GM21447 (cell line): ENCODE measurements around the gene PSMC5.
"Not testable (repeated sequence)": the region's sequence is repeated elsewhere in the genome, so short reads cannot be mapped to it uniquely, and the experiment has no call there.

Experiments used
- ATAC-seq: cut with Tn5 transposase; IDR thresholded peaks from one replicate; pipeline ENCODE4 v1.9.1; 2021; ENCODE audit not compliant: unreplicated experiment

The PSMC5 gene

DNA sequence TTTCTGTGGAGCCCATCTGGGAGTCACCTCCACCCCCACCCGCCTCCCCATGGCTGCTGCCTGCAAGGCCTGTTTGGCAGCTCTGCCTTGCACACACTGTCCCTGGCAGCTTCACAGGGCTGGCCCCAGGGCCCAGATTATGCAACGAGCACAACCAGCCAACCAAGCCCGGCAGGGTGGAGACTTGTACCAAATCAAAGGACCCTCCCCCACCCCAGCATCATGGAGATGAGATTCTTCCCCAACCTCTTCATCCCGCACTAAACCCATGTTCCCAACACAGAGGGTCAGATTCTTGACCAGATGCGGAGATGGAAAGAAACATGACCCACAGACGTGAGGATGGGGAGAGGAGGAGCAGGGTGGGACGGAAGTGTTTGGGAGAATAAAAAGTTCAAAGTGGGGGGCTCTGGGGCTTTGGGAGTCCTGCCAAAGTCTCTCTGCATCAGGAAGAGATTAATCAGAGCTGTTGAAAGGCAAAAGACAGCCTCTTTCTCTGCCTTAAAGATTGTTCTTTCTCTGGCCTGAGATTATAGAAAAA, 11.5 kb downstream of the PSMC5 start:
- ATAC-seq: no peak

DNA sequence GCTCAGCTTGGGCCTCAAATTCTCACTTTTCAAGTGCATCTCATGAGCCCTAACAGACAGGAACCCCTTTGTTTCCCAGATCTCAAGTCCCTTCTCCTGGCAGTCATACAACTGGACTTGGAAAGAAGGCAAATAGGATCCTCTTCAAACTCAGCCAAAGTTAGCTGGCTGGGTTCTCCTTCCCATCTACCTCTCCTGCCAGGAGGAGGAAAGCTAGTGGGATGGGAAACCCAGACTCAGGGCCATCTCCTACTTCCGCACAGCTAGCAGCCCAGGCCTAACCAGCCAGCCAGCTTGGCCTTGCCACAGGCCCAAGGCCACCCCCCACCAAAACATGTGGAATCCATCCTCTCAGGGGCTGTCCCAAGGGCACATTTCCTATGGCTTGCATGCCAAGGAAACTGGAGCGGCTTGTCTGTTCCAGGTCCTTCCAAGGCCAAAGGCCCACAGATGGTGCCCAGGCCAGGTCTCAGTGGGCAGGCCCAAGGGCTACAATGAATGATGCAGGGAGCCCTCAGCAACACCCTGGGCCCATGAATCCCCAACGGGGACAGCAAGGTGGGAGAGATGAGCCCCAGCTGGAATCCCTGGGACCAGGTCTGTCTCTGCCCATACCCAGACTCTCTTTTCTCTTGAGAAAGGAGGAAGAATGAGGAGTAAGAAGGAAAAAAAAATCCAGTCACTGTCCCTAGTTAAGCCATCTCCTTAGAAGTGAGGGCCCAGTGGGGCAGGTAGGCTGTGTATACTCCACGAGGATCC, 13.5 kb downstream of the PSMC5 start:
- ATAC-seq: no peak

DNA sequence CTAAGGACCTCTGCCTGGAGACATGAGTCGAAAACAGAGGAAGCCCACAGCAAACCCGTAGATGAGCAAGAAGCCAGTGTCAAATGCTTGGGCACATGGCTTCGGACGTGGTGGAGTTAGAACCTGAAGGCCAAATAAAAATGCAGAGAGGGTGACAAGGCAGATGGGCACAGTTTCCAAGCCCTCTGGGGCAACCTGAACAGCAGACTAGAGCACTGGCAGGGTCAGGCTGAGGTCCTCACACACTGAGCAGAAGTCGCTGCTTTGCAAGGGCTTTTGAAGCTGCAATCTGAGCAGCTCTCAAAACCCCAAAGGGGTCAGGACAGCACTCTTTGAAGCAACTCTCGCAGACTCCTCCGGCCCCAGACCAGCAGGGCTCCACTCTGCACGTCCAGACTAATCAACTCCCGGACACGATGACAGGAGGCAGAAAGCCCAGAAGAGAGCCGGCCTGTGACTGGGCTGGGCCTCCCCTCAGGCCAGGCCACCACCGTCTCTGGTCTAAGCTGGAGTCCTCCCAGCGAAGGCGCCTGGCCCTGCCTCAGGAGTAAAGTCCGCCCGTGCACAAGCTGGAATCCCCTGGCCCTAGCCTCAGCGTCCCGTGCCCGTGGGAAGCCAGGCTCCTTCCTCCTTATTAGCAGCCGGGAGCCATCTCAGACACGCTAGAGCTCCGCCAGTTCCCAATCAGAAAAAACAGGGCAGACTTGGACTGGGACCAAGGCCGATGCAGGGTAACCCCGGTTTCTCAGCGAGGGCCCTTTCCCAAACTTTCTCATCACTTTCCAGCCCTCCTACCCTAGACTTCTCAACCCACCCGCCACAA, 14.3 kb downstream of the PSMC5 start:
- no peak for ATAC-seq

DNA sequence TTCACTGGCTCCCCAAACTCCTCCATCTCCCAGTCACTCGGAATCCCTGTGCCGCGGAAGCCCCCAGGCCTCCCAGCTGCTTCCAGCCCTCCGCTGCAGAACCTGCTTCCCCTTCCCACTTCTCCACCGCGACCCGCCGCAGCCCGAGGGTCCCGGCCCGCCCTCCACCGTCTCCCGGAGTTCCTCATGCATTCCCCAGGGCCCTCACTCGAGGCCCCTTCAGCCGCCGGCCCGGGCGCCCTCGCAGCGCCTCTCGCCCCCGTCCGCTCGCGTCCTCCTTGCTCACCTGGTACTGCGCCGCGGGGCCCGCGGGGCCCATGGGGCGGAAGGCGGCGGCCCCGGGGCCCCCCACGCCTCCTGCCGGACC, 14.9 kb downstream of the PSMC5 start:
- peak; percentile 19 for ATAC-seq

DNA sequence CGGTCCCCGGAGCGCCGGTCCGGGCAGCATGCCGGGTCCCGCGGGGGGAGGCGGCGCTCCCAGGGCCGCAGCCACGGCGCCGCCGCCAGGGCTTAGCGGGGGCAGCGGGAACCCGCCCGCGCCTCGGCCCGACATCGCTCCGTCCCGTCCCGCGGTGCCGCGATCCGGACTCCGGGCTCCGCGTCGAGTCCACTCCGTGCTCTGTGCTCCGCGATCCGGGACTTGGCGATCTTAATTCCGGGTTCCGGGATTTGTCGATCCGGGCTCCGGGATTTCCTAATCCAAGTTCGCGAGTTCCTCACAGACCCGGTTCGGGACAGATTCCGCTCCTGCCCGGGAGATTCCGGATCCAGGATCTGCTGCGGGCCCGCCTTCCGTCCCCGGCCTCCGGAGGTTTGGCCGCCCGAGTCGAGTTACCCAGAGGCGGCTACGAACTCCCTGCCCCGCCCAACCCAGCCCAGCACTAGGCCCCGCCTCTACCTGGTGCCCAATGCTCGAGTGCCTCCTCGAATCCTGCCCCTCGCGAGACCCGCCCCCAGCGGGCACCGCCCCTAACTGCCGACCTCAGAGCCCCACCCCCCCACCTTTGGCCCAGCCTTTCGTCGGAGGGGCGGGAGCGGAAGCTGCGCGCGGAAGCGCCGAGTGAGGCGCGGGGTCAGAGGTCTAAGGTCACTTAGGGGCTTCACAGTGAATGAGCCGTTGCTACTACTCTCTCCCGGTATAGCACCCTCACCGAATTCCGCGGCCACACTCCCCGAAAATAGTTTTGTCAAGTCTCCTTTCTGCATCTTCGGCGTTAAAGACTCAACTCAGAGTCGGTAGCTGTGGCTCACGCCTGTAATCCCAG, 15.5 kb downstream of the PSMC5 start, which contains the start of gene SMARCD2:
Gene SMARCD2 (minus strand): TSS at position 146 of the 847 bp plus-strand sequence. CDS start 11 bp downstream, at position 135.
- peak; percentile 78 for ATAC-seq

DNA sequence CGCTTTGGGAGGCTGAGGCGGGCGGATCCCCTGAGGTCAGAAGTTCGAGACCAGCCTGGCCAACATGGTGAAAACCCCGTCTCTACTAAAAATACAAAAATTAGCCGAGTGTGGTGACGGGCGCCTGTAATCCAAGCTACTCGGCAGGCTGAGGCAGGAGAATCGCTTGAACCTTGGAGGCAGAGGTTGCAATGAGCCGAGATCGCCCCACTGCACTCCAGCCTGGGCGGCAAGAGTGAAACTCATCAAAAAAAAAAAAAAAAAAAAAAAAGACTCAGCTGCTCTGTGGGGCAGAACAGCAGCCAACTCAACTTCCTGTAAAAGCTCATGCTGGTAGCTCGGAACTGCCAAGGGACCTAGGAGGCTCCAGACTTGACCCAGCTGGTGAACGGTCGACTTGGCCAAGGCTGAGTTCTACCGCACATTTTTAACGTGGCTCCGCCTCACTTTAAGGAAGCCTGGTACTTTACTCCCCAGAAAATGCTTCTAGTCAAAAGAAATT, 16.2 kb downstream of the PSMC5 start:
- ATAC-seq: peak; percentile 22

DNA sequence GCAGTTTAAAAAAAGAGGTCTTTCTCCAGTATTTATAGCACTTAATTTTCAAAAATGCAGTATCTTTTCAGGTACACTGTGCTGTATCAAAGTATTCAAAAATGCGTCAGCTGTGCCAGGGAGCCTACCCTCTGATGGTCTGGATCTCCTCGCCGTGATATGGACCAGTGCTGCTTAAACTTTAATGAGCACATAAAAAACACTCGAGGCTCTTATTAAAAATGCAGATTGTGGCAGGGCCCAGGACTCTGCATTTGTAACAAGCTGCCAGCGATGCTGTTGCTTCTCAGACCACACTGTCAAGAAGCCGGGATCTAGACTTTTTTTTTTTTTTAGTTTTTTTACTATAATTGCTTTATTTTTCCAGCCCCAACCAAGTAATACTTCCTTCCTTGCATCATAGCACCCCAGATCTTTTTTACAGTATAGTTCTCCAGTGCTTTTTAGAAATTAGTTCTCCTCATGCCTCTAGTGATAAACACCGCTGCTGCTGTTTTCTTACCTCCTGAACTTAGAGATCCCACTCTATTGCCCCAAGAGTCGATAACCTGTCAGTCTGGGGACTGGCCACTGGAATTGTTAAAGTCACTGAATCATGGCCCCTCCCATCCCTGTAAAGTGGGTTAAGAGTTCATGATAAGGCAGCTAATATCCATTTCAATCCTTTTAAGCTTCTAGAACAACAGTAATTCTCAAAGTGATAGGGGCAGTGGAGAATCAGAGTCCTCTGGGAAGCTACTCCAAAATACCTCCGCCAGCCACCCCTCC, 16.9 kb downstream of the PSMC5 start:
- ATAC-seq: no peak

DNA sequence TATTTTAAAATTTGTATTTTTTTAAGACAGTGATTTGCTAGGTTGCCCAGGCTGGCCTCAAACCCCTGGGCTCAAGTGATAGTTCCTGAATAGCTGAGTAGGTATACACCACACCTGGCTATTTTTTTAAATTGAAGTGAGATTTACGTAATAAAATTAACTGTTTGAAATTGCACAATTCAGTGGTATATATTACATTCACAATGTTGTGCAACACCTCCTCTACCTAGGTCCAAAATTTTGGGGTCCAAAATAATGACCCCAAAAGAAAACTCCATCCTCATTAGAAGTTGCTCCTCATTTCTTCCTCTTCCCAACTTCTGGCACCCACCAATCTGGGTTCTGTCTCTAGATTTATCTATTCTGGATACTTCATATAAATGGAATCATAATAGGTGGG, 18.3 kb downstream of the PSMC5 start:
- ATAC-seq: no peak

DNA sequence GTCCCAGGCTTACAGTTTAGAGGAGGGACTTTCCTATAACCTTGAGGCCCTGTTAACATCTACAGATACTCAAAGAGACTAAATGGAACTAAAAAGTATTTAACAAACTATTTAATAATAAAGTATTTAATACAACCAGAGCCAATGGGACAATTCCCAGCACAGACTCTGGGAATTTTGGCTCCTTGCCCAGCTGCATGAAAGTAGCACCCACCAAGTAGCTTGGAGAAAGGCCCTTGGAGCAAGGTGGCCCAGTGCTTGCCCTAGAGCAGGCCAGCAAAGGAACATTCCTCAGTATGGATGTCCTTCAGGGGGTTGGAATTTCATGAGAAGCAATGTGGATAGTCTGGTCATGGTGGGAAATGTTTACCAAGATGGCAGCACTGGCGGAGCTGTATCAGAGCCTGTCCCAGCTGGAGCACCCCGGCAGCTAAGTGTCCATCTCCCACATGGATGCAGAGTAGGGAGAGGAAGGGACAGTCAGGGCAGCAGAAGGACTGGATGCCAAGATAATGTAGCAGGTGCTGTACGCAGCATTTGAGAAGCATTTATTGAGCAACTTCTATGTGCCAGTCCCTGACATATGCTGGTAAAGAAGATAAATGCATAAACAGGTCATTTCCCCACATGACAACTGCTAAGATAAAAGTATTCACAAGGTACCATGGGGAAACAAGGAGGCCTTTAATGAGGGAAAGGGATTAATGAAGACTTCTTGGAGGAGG, 20.5 kb downstream of the PSMC5 start:
- no peak for ATAC-seq

DNA sequence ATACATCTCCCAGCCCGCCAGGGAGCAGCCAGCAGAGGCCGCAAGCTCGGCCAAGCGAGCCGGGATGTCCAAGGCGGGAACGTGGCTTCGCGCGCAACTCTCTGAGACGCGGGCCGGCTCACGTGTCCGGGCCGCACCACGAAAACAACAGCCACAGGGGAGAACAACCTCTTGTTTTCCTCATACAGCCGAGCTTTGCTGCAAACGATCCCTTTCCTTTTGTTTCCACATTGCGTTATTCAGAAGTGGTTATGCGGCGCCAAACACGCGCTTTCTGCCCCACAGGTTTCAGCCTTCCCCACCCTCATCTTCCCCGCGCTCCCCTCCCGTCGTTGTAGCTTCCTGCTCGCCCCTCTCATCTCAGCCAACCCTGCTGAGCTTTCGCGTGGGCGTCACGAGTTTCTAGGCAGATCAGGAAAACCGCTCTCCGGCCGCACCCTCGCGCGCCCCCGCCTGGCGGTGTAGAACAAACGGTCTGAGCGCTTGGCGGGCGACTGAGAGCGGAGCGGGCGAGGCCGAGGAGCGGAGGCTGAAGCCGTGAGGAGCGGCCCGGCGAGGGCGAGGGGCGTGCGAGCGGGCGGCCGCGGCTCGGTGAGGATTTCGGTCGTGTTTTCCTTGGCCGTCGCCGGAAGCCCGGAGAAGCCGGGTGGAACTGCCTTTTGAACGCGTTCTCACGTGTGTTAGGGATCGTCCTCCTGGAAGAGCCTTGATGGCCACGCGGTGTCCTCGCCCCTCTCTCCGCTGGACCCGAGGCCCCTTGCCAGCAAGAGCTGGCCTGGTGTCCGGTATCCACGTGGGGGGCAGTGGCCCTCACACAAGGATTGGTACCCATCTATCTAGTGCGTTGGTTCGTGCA, 21.8 kb downstream of the PSMC5 start:
- ATAC-seq: peak; percentile 78

DNA sequence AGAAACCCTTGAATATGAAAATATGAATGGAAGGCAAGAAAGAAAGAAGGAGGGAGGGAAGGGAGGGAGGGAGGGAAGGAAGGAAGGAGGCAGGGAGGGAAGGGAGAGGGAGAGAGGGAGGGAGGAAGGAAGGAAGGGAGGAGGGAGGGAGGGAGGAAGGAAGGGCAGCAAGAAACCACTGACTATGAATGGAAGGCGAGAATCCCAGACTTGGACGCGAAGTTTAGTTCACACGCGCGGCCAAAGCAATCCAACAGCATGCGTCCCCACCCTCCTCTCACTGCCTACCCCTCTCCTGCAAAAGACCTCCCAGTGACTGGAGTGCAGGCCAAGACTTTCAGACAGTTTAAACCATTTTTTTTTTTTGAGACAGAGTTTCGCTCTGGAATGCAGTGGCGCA, 23.2 kb downstream of the PSMC5 start:
- no peak for ATAC-seq

DNA sequence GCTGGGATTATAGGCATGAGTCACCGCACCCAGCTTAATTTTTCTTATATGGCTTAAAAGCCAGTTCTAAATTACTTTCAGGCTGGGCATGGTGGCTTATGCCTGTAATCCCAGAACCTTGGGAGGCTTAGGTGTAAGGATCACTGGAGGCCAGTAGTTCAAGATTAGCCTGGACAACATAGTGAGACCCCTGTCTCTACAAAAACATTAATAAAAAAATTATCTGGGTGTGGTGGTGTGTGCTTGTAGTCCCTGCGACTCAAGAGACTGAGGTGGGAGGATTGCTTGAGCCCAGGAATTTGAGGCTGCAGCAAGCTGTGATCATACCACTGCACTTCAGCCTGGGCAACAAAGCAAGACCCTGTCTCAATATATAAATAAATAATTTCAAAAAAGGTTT, 26.0 kb downstream of the PSMC5 start:
- no peak for ATAC-seq

DNA sequence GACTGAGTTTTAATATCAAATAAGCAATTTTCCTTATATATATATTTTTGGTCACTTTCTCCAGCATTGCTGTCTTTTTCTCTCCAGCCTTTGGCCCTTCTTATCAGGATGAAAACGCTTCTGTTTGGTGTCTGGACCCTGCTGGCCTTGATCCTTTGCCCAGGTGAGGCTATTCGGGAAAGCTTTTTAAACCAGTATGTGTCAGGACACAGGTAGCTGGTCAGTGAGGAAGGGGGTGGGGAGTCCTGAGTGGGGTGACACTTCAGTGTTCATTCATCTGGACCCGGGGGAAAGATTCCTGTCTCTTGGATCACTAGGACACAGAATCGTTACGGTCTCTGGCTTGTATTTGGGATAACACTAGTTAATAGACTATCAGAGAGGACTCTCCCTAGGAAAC, 27.5 kb downstream of the PSMC5 start:
- no peak for ATAC-seq

DNA sequence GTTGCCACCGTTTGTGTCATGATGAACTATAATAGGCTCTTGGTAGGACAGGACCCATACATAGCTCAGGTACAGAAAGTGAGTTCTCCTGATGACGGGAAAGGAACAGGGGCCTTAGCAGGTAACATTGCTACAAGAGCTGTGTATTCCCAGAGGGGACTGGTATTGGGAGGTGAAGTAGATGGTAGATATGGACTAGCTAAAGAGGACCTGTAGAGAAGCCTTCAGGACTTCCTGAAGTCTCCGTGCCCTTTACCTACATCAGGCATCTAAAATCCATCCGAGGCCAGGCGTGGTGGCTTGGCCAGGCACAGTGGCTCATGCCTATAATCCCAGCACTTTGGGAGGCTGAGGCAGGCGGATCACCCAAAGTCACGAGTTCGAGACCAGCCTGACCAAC, 28.0 kb downstream of the PSMC5 start:
- ATAC-seq: no peak

DNA sequence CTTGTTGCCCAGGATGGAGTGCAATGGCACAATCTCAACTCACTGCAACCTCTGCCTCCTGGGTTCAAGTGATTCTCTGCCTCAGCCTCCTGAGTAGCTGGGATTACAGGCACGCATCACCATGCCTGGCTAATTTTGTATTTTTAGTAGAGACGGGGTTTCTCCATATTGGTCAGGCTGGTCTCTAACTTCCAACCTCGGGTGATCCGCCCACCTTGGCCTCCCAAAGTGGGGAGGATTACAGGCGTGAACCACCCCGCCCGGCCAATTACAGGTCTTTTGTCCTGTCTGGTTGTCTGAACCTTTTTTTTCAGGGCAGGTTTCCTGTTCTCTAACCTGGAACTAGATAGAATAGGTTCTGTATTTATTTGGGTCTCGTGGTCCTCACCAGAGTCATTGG, 29.2 kb downstream of the PSMC5 start:
- ATAC-seq: not testable (repeated sequence)

DNA sequence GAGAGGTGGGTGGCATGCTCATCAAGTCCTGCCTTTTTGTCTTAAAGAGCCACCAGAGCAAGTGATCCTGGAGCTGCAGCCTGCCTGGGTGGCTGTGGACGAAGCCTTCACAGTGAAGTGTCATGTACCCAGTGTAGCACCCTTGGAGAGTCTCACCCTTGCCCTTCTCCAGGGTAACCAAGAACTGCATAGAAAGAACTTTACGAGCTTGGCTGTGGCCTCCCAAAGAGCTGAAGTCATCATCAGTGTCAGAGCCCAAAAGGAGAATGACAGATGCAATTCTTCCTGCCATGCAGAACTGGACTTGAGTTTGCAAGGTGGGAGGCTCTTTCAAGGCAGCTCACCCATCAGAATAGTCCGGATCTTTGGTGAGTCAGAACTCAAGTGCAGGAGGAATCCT, 32.0 kb downstream of the PSMC5 start:
- no peak for ATAC-seq

DNA sequence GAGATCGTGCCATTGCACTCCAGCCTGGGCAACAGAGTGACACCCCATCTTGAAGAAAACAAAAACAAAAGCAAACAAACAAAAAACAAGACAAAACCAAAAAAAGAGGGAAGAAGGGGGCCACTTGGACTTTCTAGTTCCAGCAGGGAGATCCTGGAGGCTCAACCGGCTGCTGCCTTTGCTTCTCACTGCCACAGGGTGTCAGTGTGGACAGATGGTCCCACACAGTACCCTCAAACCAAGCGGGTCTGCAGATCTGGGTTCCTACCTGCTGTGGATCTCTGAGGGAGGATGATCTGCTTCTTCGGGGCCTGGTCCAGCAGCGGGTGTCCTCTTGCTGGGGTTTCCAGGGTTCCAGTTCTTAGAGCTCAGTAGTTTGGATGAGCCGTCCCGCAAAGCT, 39.4 kb downstream of the PSMC5 start:
- ATAC-seq: not testable (repeated sequence)

DNA sequence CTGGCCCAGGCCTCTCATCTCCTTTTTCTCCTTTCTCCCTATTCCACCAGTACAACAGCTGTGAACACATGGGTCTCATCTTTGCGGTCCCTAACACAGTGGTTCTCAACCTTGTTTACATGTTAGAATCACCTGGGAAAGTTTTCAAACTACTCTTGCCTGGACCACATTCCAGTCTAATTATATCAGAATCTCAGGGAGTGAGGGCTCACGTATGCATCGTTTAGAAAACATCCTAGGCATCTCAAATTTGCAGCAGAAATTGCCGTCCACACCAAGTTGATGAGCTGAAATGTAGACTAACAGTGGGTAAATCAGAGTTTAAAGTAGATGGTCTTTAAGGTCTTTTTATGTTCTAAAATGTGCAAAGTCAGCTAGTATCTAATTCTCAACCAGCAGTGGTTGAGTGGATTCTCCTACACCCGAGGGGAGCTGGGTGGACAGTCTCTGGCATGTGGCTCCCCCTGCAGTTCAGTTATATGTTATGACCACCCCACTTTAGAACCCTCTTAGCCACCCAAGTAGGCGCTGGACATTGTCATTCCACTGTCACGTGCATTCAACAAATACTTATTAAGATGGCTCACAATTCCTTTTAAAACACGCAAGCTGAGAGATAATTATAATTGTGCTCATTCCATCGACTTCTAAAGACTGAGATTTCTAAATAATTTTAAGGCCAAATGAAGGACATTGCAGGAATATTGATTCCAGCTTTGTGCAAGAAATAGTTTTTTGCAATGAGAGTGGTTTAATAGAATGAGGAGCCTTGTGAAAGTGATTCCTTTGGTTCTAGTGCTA, 42.5 kb downstream of the PSMC5 start:
- ATAC-seq: not testable (repeated sequence)
